ENCODE data around the gene ZNF174.

GRCh38 chr16:3408561-3409197 lies 7.7 kb downstream of the ZNF174 start:
- TF ChIP-seq CTCF (IDR thresholded peaks at IDR 0.05) = no peak
- TF ChIP-seq POLR2A (IDR thresholded peaks at IDR 0.05) = no peak

Data from lower leg skin (tissue), 3 donors.